Measurements from ENCODE around the gene SYT8.

- TF ChIP-seq, protein P1, sequence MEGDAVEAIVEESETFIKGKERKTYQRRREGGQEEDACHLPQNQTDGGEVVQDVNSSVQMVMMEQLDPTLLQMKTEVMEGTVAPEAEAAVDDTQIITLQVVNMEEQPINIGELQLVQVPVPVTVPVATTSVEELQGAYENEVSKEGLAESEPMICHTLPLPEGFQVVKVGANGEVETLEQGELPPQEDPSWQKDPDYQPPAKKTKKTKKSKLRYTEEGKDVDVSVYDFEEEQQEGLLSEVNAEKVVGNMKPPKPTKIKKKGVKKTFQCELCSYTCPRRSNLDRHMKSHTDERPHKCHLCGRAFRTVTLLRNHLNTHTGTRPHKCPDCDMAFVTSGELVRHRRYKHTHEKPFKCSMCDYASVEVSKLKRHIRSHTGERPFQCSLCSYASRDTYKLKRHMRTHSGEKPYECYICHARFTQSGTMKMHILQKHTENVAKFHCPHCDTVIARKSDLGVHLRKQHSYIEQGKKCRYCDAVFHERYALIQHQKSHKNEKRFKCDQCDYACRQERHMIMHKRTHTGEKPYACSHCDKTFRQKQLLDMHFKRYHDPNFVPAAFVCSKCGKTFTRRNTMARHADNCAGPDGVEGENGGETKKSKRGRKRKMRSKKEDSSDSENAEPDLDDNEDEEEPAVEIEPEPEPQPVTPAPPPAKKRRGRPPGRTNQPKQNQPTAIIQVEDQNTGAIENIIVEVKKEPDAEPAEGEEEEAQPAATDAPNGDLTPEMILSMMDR (IDR thresholded peaks at IDR 0.05; ENCODE audit: low read depth, low read length, poor library complexity, severe bottlenecking), result no peak
- no peak for TF ChIP-seq EZH2phosphoT487 (IDR thresholded peaks at IDR 0.05; ENCODE audit: borderline replicate concordance, low read length)
These were observed 23.8 kb downstream of the SYT8 start for GRCh38 chr11:1858576-1858975.

Data from DOHH2 (cell line).